Measurements from ENCODE around the gene TRAPPC4. TPM values are rescaled to one million over a fixed set of nuclear protein-coding genes. Genes with fewer than 3 reads are reported as not detected.
A peak's percentile ranks its signal among the peaks of the same experiment; 100 is the strongest.

Gene TRAPPC4
- total RNA-seq, 2 experiments from 2014 or later = 101 to 106 TPM

GRCh38 chr11:119067371-119068222, 49.0 kb downstream of the TRAPPC4 start, which contains the start of gene VPS11:
Gene VPS11 (plus strand): TSS chr11:119067818. CDS start chr11:119067824, 6 bp downstream.
- intact Hi-C loops (cut with DNase I, micrococcal nuclease) = loop anchor here (1.0 to 5.0 kb wide), 9 partner anchors 10 to 55 kb away; partner anchors contain the start of genes DPAGT1 (in 2 of the 2), HINFP (in 2 of the 2), RPS25 (in 2 of the 2) and TRAPPC4 (in 2 of the 2)
- H3K27ac Mint-ChIP-seq = peak within 1 kb of the TSS; percentile 90
- no peaks in the 10 kb centered on the region for H3K9me3 Mint-ChIP-seq
- H3K4me3 Mint-ChIP-seq = peak within 1 kb of the TSS; percentile 91
- no peak for TF ChIP-seq CTCF (IDR thresholded peaks at IDR 0.05)
- Histone ChIP-seq H3K36me3 (ENCODE audit: insufficient read depth, low read length) (peaks cover 29% of the 10 kb centered on the region), H3K4me3 (ENCODE audit: low read length) (peak within 1 kb of the TSS; percentile 99), H3K9me3 (ENCODE audit: control insufficient read depth in 1 of 2, insufficient read depth in 1 of 2, low read length in 2 of 2) (no peaks in the 10 kb centered on the region), H3K27ac (ENCODE audit: low read depth in 1 of 2, low read length in 2 of 2) (peak within 1 kb of the TSS; percentile 84 to 95), H3K4me1 (ENCODE audit: insufficient read depth, low read length) (peaks cover 43% of the 10 kb centered on the region), H3K27me3 (ENCODE audit: control insufficient read depth in 1 of 2, insufficient read depth in 2 of 2, low read length in 2 of 2) (no peaks in the 10 kb centered on the region)
- H3K27me3 Mint-ChIP-seq = no peaks in the 10 kb centered on the region
- peak; percentile 91 for ATAC-seq (ENCODE audit: poor library complexity)
- POLR2A ChIA-PET = interaction anchor here (0.6 to 2.2 kb wide), 40 partner anchors 9 to 669 kb away, joined by 3 to 55 read pairs (median 4); partner anchors contain the start of genes C2CD2L, CBL, CENATAC and DDX6
- peaks cover 47% of the 10 kb centered on the region for H3K36me3 Mint-ChIP-seq (ENCODE audit: low read depth)
- DNase-seq = peak; percentile 93 to 99 (median 98)
- CTCF ChIA-PET = interaction anchor here (1.0 to 3.9 kb wide), 6 partner anchors 10 to 289 kb away, joined by 3 to 22 read pairs (median 4); partner anchors contain the start of genes HMBS, HYOU1, NLRX1 and SLC37A4
- peaks cover 45% of the 10 kb centered on the region for H3K4me1 Mint-ChIP-seq (ENCODE audit: low read depth)

Small RNAs within 50 kb of the gene (microRNA-seq; reads per million reads assigned to microRNA genes)
- gene MIR3656 (ENCODE audit: borderline microRNAs expressed, borderline replicate concordance) = not detected

Other genes starting within 250 kb of the TRAPPC4 start
- gene DDX6, start 227.6 kb upstream of the TRAPPC4 start, total RNA-seq = 100 to 1,000 TPM; 341 to 355 TPM
- gene CXCR5, start 134.9 kb upstream of the TRAPPC4 start, total RNA-seq = 10 to 100 TPM; 13.2 to 14.3 TPM
- 100 to 1,000 TPM; 326 to 332 TPM for gene BCL9L, start 92.8 kb upstream of the TRAPPC4 start, total RNA-seq
- gene UPK2, start 62.5 kb upstream of the TRAPPC4 start, total RNA-seq = under 1 TPM in 1 of 2 experiments, not detected in 1; 0.27 TPM
- not detected for gene FOXR1, start 47.0 kb upstream of the TRAPPC4 start, total RNA-seq
- gene CENATAC, start 20.6 kb upstream of the TRAPPC4 start, total RNA-seq = 100 to 1,000 TPM; 121 to 122 TPM
- 1,000 to 10,000 TPM; 2,261 to 2,296 TPM for gene RPS25, start 423 bp upstream of the TRAPPC4 start, total RNA-seq
- gene SLC37A4, start 12.1 kb downstream of the TRAPPC4 start, total RNA-seq = 1 to 10 TPM; 5.2 to 6.6 TPM
- gene HYOU1, start 38.4 kb downstream of the TRAPPC4 start, total RNA-seq = 10 to 100 TPM; 76.5 to 81.4 TPM
- 10 to 100 TPM; 76.4 to 84.3 TPM for gene VPS11, start 49.1 kb downstream of the TRAPPC4 start, total RNA-seq
- gene HMBS, start 66.1 kb downstream of the TRAPPC4 start, total RNA-seq = 1 to 10 TPM; 3.4 to 4.1 TPM
- gene DPAGT1, start 83.1 kb downstream of the TRAPPC4 start, total RNA-seq = 10 to 100 TPM in 1 of 2 experiments, 1 to 10 TPM in 1; 9.5 to 11.7 TPM
- 10 to 100 TPM; 16.0 to 16.2 TPM for gene C2CD2L, start 88.6 kb downstream of the TRAPPC4 start, total RNA-seq
- gene HINFP, start 102.8 kb downstream of the TRAPPC4 start, total RNA-seq = 10 to 100 TPM; 17.6 to 20.5 TPM
- under 1 TPM in 1 of 2 experiments, not detected in 1; 0.08 TPM for gene ABCG4, start 130.3 kb downstream of the TRAPPC4 start, total RNA-seq
- 1 to 10 TPM; 4.2 to 5.4 TPM for gene NLRX1, start 150.0 kb downstream of the TRAPPC4 start, total RNA-seq
- under 1 TPM; 0.59 to 0.63 TPM for gene NHERF4, start 166.7 kb downstream of the TRAPPC4 start, total RNA-seq
- 10 to 100 TPM; 19.5 to 20.8 TPM for gene CBL, start 187.6 kb downstream of the TRAPPC4 start, total RNA-seq